GM21390 (cell line): ENCODE results near the gene COA6.

Source experiments
- ATAC-seq: cut with Tn5 transposase; IDR thresholded peaks from one replicate; pipeline ENCODE4 v1.9.1; 2021; ENCODE audit not compliant: unreplicated experiment

Gene COA6

GRCh38 chr1:234373064-234373958, at the start of gene COA6:
COA6 (plus strand) TSS chr1:234373456; CDS start chr1:234373467, 11 bp downstream.
- peak; percentile 94 for ATAC-seq

- no peak for ATAC-seq
Measured at GRCh38 chr1:234324821-234325220, 48.4 kb upstream of the COA6 start.

- no peak for ATAC-seq
Measured at GRCh38 chr1:234325878-234326496, 47.3 kb upstream of the COA6 start.

- ATAC-seq, result peak; percentile 84
Measured at GRCh38 chr1:234326497-234327366, 46.5 kb upstream of the COA6 start.

- no peak for ATAC-seq
Measured at GRCh38 chr1:234327577-234328164, 45.6 kb upstream of the COA6 start.

- no peak for ATAC-seq
Measured at GRCh38 chr1:234330843-234331215, 42.4 kb upstream of the COA6 start.

- no peak for ATAC-seq
Measured at GRCh38 chr1:234331507-234331906, 41.7 kb upstream of the COA6 start.

- ATAC-seq, result no peak
Measured at GRCh38 chr1:234336359-234336758, 36.9 kb upstream of the COA6 start.

GRCh38 chr1:234337233-234337632, 36.0 kb upstream of the COA6 start:
- no peak for ATAC-seq

- no peak for ATAC-seq
Measured at GRCh38 chr1:234340528-234340927, 32.7 kb upstream of the COA6 start.

GRCh38 chr1:234342774-234343173, 30.5 kb upstream of the COA6 start:
- ATAC-seq, result no peak

- ATAC-seq, result no peak
Measured at GRCh38 chr1:234345237-234345636, 28.0 kb upstream of the COA6 start.

GRCh38 chr1:234348964-234349363, 24.3 kb upstream of the COA6 start:
- no peak for ATAC-seq

GRCh38 chr1:234355782-234356510, 17.3 kb upstream of the COA6 start:
- ATAC-seq, result no peak

- peak; percentile 80 for ATAC-seq
Measured at GRCh38 chr1:234356615-234357269, 16.5 kb upstream of the COA6 start.

GRCh38 chr1:234357831-234358230, 15.4 kb upstream of the COA6 start:
- no peak for ATAC-seq

GRCh38 chr1:234361102-234361603, 12.1 kb upstream of the COA6 start:
- ATAC-seq, result no peak

- no peak for ATAC-seq
Measured at GRCh38 chr1:234362558-234362957, 10.7 kb upstream of the COA6 start.

GRCh38 chr1:234368320-234369032, 4.8 kb upstream of the COA6 start:
- ATAC-seq, result no peak
